Measurements from ENCODE around the gene HTR6.

HTR6 gene

DNA sequence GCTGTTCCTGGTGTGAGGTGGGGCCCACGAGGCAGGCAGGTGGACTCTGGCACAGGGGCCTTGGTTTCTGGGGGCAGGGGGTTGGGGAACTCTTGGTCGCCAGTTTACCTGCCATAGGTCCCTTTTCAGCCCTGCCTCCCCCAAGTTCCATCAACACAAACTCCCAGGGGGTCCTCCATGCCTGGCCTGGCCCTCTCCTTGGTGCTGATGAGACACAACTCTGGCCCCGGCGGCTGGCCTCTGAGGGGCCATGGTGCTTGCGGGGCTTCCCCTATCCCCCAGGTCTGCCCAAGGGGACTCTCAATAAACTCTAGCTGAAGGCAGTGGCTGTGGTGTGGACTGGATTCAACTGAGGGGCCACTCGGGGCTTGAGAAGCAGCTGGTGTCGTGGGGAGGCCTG, 16.0 kb downstream of the HTR6 start:
- H3K4me3 ChIP-seq (ENCODE audit: low read depth, low read length), result no peak overlapping the region
- TF ChIP-seq, protein P1, sequence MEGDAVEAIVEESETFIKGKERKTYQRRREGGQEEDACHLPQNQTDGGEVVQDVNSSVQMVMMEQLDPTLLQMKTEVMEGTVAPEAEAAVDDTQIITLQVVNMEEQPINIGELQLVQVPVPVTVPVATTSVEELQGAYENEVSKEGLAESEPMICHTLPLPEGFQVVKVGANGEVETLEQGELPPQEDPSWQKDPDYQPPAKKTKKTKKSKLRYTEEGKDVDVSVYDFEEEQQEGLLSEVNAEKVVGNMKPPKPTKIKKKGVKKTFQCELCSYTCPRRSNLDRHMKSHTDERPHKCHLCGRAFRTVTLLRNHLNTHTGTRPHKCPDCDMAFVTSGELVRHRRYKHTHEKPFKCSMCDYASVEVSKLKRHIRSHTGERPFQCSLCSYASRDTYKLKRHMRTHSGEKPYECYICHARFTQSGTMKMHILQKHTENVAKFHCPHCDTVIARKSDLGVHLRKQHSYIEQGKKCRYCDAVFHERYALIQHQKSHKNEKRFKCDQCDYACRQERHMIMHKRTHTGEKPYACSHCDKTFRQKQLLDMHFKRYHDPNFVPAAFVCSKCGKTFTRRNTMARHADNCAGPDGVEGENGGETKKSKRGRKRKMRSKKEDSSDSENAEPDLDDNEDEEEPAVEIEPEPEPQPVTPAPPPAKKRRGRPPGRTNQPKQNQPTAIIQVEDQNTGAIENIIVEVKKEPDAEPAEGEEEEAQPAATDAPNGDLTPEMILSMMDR (IDR thresholded peaks at IDR 0.05; ENCODE audit: low read depth, low read length, missing control alignments), result no peak
- no peak for DNase-seq (ENCODE audit: low read depth)
- in situ Hi-C loops (cut with HindIII; ENCODE audit: low sequenced_read_pairs), result no loop called here

DNA sequence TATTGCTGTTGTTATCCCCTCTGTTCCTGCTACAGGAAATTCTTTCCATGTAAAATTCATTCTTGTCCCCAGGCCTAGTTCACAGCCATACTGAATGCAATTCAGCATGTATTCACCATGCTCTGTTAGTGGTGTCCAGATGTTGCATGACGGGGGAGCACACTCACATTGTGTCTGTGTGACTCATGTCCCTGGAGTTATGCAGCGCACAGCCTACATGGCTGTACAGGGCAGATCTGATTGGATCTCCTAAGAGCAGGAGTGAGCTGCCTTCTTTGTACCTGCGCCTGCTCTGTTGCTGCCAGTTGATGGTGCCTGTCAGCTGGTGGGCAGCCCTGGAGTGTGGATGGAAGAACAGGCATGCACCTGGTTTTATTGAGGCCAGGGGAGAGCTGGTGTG, 17.6 kb downstream of the HTR6 start:
- in situ Hi-C loops (cut with HindIII; ENCODE audit: low sequenced_read_pairs), result no loop called here
- TF ChIP-seq, protein P1 (IDR thresholded peaks at IDR 0.05; ENCODE audit: low read depth, low read length, missing control alignments), result no peak
- H3K4me3 ChIP-seq (ENCODE audit: low read depth, low read length), result no peak overlapping the region
- DNase-seq (ENCODE audit: low read depth), result peak; percentile 37

DNA sequence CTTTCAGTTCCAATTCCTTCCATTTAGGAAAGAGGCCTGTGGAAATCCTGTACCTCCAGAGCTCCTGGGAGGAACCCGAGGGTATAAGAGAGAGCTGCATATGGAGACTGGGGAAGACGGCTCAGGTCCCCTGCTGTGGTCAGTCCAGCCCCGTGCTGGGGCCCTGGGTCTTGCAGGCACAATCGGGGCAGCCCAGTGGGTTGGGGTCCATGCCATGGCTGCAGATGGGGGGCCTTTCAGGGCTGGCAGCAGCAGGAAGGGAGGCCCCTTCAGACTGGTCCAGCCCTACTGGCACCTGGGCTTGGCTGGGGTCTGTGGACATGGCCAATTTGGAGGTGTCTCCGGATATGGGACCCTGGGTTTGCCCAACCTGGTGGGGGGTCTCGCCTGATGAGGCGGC, 18.2 kb downstream of the HTR6 start:
- in situ Hi-C loops (cut with HindIII; ENCODE audit: low sequenced_read_pairs), result no loop called here
- TF ChIP-seq, protein P1 (IDR thresholded peaks at IDR 0.05; ENCODE audit: low read depth, low read length, missing control alignments), result no peak
- no peak for DNase-seq (ENCODE audit: low read depth)
- H3K4me3 ChIP-seq (ENCODE audit: low read depth, low read length), result no peak overlapping the region

DNA sequence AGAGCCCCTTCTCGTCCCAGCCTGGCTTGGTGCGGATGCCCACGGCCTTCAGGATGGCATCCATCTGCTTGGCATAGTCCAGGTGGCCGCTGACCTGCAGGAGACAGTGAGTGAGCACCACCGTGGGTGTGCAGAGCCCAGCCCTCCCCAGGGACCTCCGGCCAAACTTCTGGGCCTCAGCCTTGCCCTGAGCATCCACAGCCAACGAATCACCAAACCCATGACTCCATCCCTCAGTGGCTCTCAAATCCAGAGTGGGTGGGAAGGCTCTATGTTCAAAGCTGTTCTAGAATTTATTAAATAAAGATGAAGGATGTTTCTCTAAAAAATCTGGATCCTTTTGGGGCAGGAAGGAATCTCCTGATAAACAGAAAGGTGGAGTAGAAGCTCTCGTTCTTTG, 18.7 kb downstream of the HTR6 start:
- H3K4me3 ChIP-seq (ENCODE audit: low read depth, low read length), result no peak overlapping the region
- DNase-seq (ENCODE audit: low read depth), result no peak
- TF ChIP-seq, protein P1 (IDR thresholded peaks at IDR 0.05; ENCODE audit: low read depth, low read length, missing control alignments), result no peak
- in situ Hi-C loops (cut with HindIII; ENCODE audit: low sequenced_read_pairs), result no loop called here

DNA sequence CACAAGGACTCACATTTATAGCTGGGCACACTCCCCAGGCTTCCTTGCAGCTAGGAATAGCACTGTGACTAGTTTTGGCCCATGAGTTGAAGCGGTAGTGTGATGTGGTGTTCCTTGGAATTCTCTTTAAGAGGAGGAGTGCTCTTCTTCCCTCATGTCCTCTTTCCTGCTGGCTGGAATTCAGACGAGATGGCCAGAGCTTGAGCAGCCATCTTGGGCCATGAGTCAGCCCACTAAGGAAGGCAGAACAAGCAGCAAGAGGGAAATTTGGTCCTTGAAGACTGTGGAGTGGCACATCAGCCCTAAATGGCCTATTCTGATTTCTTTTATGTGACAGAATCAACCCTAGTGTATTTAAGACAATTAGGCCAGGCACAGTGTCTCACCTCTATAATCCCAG, 20.0 kb downstream of the HTR6 start:
- no peak for DNase-seq (ENCODE audit: low read depth)
- TF ChIP-seq, protein P1 (IDR thresholded peaks at IDR 0.05; ENCODE audit: low read depth, low read length, missing control alignments), result no peak
- in situ Hi-C loops (cut with HindIII; ENCODE audit: low sequenced_read_pairs), result no loop called here

DNA sequence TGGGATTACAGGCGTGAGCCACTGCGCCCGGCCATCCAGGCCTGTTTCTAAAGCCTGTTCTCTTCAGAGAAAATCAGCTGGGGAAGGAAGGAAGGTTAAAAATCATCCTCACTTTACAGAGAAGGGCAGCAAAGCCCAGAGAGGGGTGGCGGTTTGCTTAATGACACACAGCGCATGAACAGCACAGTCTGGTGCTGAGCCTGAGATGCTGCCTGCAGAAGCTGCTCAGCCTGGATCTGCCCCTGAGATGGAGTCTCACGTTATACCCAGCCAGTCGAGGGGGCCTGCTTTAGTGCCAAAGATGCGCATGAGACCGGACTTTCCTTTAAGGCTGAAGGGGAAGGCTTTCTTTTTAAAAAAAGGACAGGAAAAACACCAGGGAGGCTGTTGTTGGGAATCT, 21.3 kb downstream of the HTR6 start:
- in situ Hi-C loops (cut with HindIII; ENCODE audit: low sequenced_read_pairs), result no loop called here
- TF ChIP-seq, protein P1 (IDR thresholded peaks at IDR 0.05; ENCODE audit: low read depth, low read length, missing control alignments), result no peak
- H3K4me3 ChIP-seq (ENCODE audit: low read depth, low read length), result no peak overlapping the region
- DNase-seq (ENCODE audit: low read depth), result no peak

More for the DNA sequence above, 20.0 kb downstream of the HTR6 start:
- no peak overlapping the region for H3K4me3 ChIP-seq (ENCODE audit: low read depth, low read length)

DNA sequence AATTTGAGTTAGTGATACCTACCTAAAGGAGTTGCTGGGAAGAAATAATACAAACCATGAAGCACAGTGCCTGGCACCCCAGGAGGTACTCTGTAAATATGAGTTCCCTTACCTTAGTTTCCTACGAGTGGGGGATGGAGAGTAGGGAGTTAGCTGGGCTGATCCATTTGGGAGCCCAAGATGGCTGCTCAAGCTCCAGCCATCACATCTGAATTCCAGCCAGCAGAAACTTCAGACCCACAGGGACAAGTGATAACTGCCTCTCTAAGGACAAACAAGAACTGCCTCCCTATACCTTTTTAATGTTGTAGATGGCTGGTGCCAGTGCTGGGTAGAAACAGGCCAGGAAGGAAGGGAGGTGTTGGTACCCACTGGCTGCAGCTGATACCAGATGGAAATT, 22.7 kb downstream of the HTR6 start:
- TF ChIP-seq, protein P1 (IDR thresholded peaks at IDR 0.05; ENCODE audit: low read depth, low read length, missing control alignments), result no peak
- no peak overlapping the region for H3K4me3 ChIP-seq (ENCODE audit: low read depth, low read length)
- no peak for DNase-seq (ENCODE audit: low read depth)
- in situ Hi-C loops (cut with HindIII; ENCODE audit: low sequenced_read_pairs), result no loop called here

Data from astrocyte of the cerebellum (primary cell).